Measurements from ENCODE around the gene B4GALNT2.

DNA sequence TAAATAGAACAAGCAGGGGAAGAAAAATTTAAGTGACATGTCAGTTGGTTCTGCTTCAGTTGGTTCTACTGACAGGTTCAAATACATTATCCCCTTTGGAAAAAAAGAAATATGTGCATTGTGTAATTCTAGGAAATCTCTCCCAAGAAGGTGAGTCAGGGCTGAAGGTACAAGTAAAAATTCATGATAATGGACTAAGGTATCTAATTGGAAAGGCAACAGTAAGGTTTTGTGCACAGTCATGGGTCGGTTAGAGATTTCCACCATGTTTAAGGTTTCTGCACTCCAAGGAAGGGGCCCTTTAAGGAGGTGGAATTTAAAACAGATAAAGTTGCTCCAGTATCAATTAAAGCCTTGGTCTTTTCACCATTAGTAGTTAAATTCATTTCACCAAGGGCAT, 17.9 kb upstream of the B4GALNT2 start:
- TF ChIP-seq, protein P1, sequence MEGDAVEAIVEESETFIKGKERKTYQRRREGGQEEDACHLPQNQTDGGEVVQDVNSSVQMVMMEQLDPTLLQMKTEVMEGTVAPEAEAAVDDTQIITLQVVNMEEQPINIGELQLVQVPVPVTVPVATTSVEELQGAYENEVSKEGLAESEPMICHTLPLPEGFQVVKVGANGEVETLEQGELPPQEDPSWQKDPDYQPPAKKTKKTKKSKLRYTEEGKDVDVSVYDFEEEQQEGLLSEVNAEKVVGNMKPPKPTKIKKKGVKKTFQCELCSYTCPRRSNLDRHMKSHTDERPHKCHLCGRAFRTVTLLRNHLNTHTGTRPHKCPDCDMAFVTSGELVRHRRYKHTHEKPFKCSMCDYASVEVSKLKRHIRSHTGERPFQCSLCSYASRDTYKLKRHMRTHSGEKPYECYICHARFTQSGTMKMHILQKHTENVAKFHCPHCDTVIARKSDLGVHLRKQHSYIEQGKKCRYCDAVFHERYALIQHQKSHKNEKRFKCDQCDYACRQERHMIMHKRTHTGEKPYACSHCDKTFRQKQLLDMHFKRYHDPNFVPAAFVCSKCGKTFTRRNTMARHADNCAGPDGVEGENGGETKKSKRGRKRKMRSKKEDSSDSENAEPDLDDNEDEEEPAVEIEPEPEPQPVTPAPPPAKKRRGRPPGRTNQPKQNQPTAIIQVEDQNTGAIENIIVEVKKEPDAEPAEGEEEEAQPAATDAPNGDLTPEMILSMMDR (IDR thresholded peaks at IDR 0.05; ENCODE audit: insufficient read depth, low read length, poor library complexity, severe bottlenecking): no peak
- no peak for TF ChIP-seq EZH2phosphoT487 (conservative IDR thresholded peaks at IDR 0.05; ENCODE audit: low read length)
